Mammary epithelial cell (primary cell): ENCODE data around the gene SLC2A6.

Source experiments
- CTCF ChIP-seq, 2 donors: IDR thresholded peaks in 1 of 2; conservative IDR thresholded peaks in 1 of 2; 2 replicates each; pipeline ENCODE4 v1.5.1; 2011 to 2012; ENCODE audit warnings: inconsistent platforms in 2 of 2, low read length in 2 of 2, mild to moderate bottlenecking in 2 of 2, control low read depth in 1 of 2, low read depth in 1 of 2; ENCODE audit not compliant: insufficient read depth in 1 of 2; ENCODE audit errors: extremely low read depth in 1 of 2
- EZH2 ChIP-seq: IDR thresholded peaks from 2 replicates; pipeline ENCODE4 v1.6.1; 2012; ENCODE audit warnings: low read length, inconsistent platforms, borderline replicate concordance

- no peak for TF ChIP-seq CTCF (conservative IDR thresholded peaks at IDR 0.05 in 1 of 2, IDR thresholded peaks at IDR 0.05 in 1 of 2; ENCODE audit: extremely low read depth in 1 of 2, insufficient read depth in 1 of 2, low read depth in 1 of 2, low read length in 2 of 2)
- no peak for TF ChIP-seq EZH2
Measured at GRCh38 chr9:133474853-133475252, 4.0 kb downstream of the SLC2A6 start.
